ENCODE results near the gene ZNF438. TPM values are rescaled to one million over a fixed set of nuclear protein-coding genes. Genes with fewer than 3 reads are reported as not detected.
"Not testable (repeated sequence)": the region's sequence is repeated elsewhere in the genome, so short reads cannot be mapped to it uniquely, and the experiment has no call there.

ZNF438 gene
- total and polyA plus RNA-seq, 2 donors: 9.0 to 10.2 TPM

GRCh38 chr10:31056678-31057077 is 25.0 kb upstream of the ZNF438 start:
- not testable (repeated sequence) for DNase-seq (ENCODE audit: low read depth in 6 of 9, low spot score in 9 of 9); H3K27me3 ChIP-seq (ENCODE audit: control insufficient read depth in 2 of 2, insufficient read depth in 1 of 2, low read length in 1 of 2)
- WGBS: 84% methylated on average over 8 of the region's 8 CpGs

GRCh38 chr10:31055573-31056251 is 24.0 kb upstream of the ZNF438 start:
- no peak overlapping the region for H3K4me3 ChIP-seq (ENCODE audit: low read length in 2 of 2)
- H3K4me1 ChIP-seq (ENCODE audit: control insufficient read depth in 2 of 2, insufficient read depth in 2 of 2, low read length in 2 of 2): no peaks in the 10 kb centered on the region
- 93% methylated on average over 27 of the region's 27 CpGs for WGBS
- no peaks in the 10 kb centered on the region for H3K27me3 ChIP-seq (ENCODE audit: control insufficient read depth in 2 of 2, insufficient read depth in 1 of 2, low read length in 1 of 2)
- peaks cover 0 to 16% of the 10 kb centered on the region in 2 donors for H3K9me3 ChIP-seq (ENCODE audit: control insufficient read depth in 2 of 2, insufficient read depth in 1 of 2, low read length in 1 of 2)
- no peak overlapping the region for H3K27ac ChIP-seq (ENCODE audit: low read depth in 1 of 2, low read length in 1 of 2)
- DNase-seq (ENCODE audit: low read depth in 6 of 9, low spot score in 9 of 9): no peak
- H3K36me3 ChIP-seq (ENCODE audit: control insufficient read depth in 2 of 2, insufficient read depth in 2 of 2, low read length in 1 of 2): no peaks in the 10 kb centered on the region

More at GRCh38 chr10:31056678-31057077, 25.0 kb upstream of the ZNF438 start:
- H3K4me3 ChIP-seq (ENCODE audit: low read length in 2 of 2); H3K27ac ChIP-seq (ENCODE audit: low read depth in 1 of 2, low read length in 1 of 2); H3K4me1 ChIP-seq (ENCODE audit: control insufficient read depth in 2 of 2, insufficient read depth in 2 of 2, low read length in 2 of 2); H3K36me3 ChIP-seq (ENCODE audit: control insufficient read depth in 2 of 2, insufficient read depth in 2 of 2, low read length in 1 of 2): not testable (repeated sequence)
- H3K9me3 ChIP-seq (ENCODE audit: control insufficient read depth in 2 of 2, insufficient read depth in 1 of 2, low read length in 1 of 2): peaks cover 0 to 16% of the 10 kb centered on the region in 2 donors

- no peak overlapping the region for H3K27ac ChIP-seq (ENCODE audit: low read depth in 1 of 2, low read length in 1 of 2)
- no peaks in the 10 kb centered on the region for H3K27me3 ChIP-seq (ENCODE audit: control insufficient read depth in 2 of 2, insufficient read depth in 1 of 2, low read length in 1 of 2)
- peaks cover 0 to 17% of the 10 kb centered on the region in 2 donors for H3K9me3 ChIP-seq (ENCODE audit: control insufficient read depth in 2 of 2, insufficient read depth in 1 of 2, low read length in 1 of 2)
- H3K4me1 ChIP-seq (ENCODE audit: control insufficient read depth in 2 of 2, insufficient read depth in 2 of 2, low read length in 2 of 2): no peaks in the 10 kb centered on the region
- no peaks in the 10 kb centered on the region for H3K36me3 ChIP-seq (ENCODE audit: control insufficient read depth in 2 of 2, insufficient read depth in 2 of 2, low read length in 1 of 2)
- no peak for DNase-seq (ENCODE audit: low read depth in 6 of 9, low spot score in 9 of 9)
- 96% methylated on average over 4 of the region's 4 CpGs for WGBS
- no peak overlapping the region for H3K4me3 ChIP-seq (ENCODE audit: low read length in 2 of 2)
Observed at GRCh38 chr10:31051703-31052102, 20.0 kb upstream of the ZNF438 start.

GRCh38 chr10:31042670-31043069 is 11.0 kb upstream of the ZNF438 start:
- Histone ChIP-seq H3K27ac (ENCODE audit: low read depth in 1 of 2, low read length in 1 of 2) (no peak overlapping the region), H3K27me3 (ENCODE audit: control insufficient read depth in 2 of 2, insufficient read depth in 1 of 2, low read length in 1 of 2) (no peaks in the 10 kb centered on the region), H3K9me3 (ENCODE audit: control insufficient read depth in 2 of 2, insufficient read depth in 1 of 2, low read length in 1 of 2) (peaks cover 0 to under 1% of the 10 kb centered on the region in 2 donors), H3K4me3 (ENCODE audit: low read length in 2 of 2) (no peak overlapping the region), H3K36me3 (ENCODE audit: control insufficient read depth in 2 of 2, insufficient read depth in 2 of 2, low read length in 1 of 2) (no peaks in the 10 kb centered on the region), H3K4me1 (ENCODE audit: control insufficient read depth in 2 of 2, insufficient read depth in 2 of 2, low read length in 2 of 2) (no peaks in the 10 kb centered on the region)
- WGBS: 75% methylated on average over 2 of the region's 2 CpGs
- no peak for DNase-seq (ENCODE audit: low read depth in 6 of 9, low spot score in 9 of 9)

GRCh38 chr10:31041011-31041410 is 9.3 kb upstream of the ZNF438 start:
- H3K27me3 ChIP-seq (ENCODE audit: control insufficient read depth in 2 of 2, insufficient read depth in 1 of 2, low read length in 1 of 2): no peaks in the 10 kb centered on the region
- 95% methylated on average over 3 of the region's 3 CpGs for WGBS
- H3K36me3 ChIP-seq (ENCODE audit: control insufficient read depth in 2 of 2, insufficient read depth in 2 of 2, low read length in 1 of 2): no peaks in the 10 kb centered on the region
- DNase-seq (ENCODE audit: low read depth in 6 of 9, low spot score in 9 of 9): no peak
- H3K9me3 ChIP-seq (ENCODE audit: control insufficient read depth in 2 of 2, insufficient read depth in 1 of 2, low read length in 1 of 2): no peaks in the 10 kb centered on the region
- no peak overlapping the region for H3K27ac ChIP-seq (ENCODE audit: low read depth in 1 of 2, low read length in 1 of 2)
- H3K4me1 ChIP-seq (ENCODE audit: control insufficient read depth in 2 of 2, insufficient read depth in 2 of 2, low read length in 2 of 2): no peaks in the 10 kb centered on the region
- no peak overlapping the region for H3K4me3 ChIP-seq (ENCODE audit: low read length in 2 of 2)

GRCh38 chr10:31039006-31039405 is 7.3 kb upstream of the ZNF438 start:
- H3K9me3 ChIP-seq (ENCODE audit: control insufficient read depth in 2 of 2, insufficient read depth in 1 of 2, low read length in 1 of 2); H3K4me3 ChIP-seq (ENCODE audit: low read length in 2 of 2); H3K27me3 ChIP-seq (ENCODE audit: control insufficient read depth in 2 of 2, insufficient read depth in 1 of 2, low read length in 1 of 2); H3K27ac ChIP-seq (ENCODE audit: low read depth in 1 of 2, low read length in 1 of 2); H3K36me3 ChIP-seq (ENCODE audit: control insufficient read depth in 2 of 2, insufficient read depth in 2 of 2, low read length in 1 of 2); H3K4me1 ChIP-seq (ENCODE audit: control insufficient read depth in 2 of 2, insufficient read depth in 2 of 2, low read length in 2 of 2); DNase-seq (ENCODE audit: low read depth in 6 of 9, low spot score in 9 of 9): not testable (repeated sequence)
- 37% methylated on average over 2 of the region's 2 CpGs for WGBS

- Histone ChIP-seq H3K4me3 (ENCODE audit: low read length in 2 of 2) (no peak overlapping the region), H3K4me1 (ENCODE audit: control insufficient read depth in 2 of 2, insufficient read depth in 2 of 2, low read length in 2 of 2) (peaks cover 2 to 4% of the 10 kb centered on the region in 2 donors), H3K36me3 (ENCODE audit: control insufficient read depth in 2 of 2, insufficient read depth in 2 of 2, low read length in 1 of 2) (no peaks in the 10 kb centered on the region), H3K27ac (ENCODE audit: low read depth in 1 of 2, low read length in 1 of 2) (no peak overlapping the region), H3K27me3 (ENCODE audit: control insufficient read depth in 2 of 2, insufficient read depth in 1 of 2, low read length in 1 of 2) (no peaks in the 10 kb centered on the region), H3K9me3 (ENCODE audit: control insufficient read depth in 2 of 2, insufficient read depth in 1 of 2, low read length in 1 of 2) (peaks cover 0 to 2% of the 10 kb centered on the region in 2 donors)
- WGBS: over 99% methylated on average over 3 of the region's 3 CpGs
- no peak for DNase-seq (ENCODE audit: low read depth in 6 of 9, low spot score in 9 of 9)
Observed at GRCh38 chr10:31037749-31038148, 6.1 kb upstream of the ZNF438 start.

GRCh38 chr10:31036209-31036608 is 4.5 kb upstream of the ZNF438 start:
- no peak overlapping the region for H3K27ac ChIP-seq (ENCODE audit: low read depth in 1 of 2, low read length in 1 of 2)
- no peak overlapping the region for H3K4me3 ChIP-seq (ENCODE audit: low read length in 2 of 2)
- no peaks in the 10 kb centered on the region for H3K36me3 ChIP-seq (ENCODE audit: control insufficient read depth in 2 of 2, insufficient read depth in 2 of 2, low read length in 1 of 2)
- no peak for DNase-seq (ENCODE audit: low read depth in 6 of 9, low spot score in 9 of 9)
- peaks cover 2 to 13% of the 10 kb centered on the region in 2 donors for H3K4me1 ChIP-seq (ENCODE audit: control insufficient read depth in 2 of 2, insufficient read depth in 2 of 2, low read length in 2 of 2)
- 98% methylated on average over 4 of the region's 4 CpGs for WGBS
- H3K27me3 ChIP-seq (ENCODE audit: control insufficient read depth in 2 of 2, insufficient read depth in 1 of 2, low read length in 1 of 2): no peaks in the 10 kb centered on the region
- peaks cover 0 to 5% of the 10 kb centered on the region in 2 donors for H3K9me3 ChIP-seq (ENCODE audit: control insufficient read depth in 2 of 2, insufficient read depth in 1 of 2, low read length in 1 of 2)

GRCh38 chr10:31035266-31035798 is 3.7 kb upstream of the ZNF438 start:
- WGBS: 94% methylated on average over 1 of the region's 1 CpG
- H3K4me1 ChIP-seq (ENCODE audit: control insufficient read depth in 2 of 2, insufficient read depth in 2 of 2, low read length in 2 of 2): peaks cover 7 to 18% of the 10 kb centered on the region in 2 donors
- H3K9me3 ChIP-seq (ENCODE audit: control insufficient read depth in 2 of 2, insufficient read depth in 1 of 2, low read length in 1 of 2): peaks cover 0 to 5% of the 10 kb centered on the region in 2 donors
- no peak overlapping the region for H3K27ac ChIP-seq (ENCODE audit: low read depth in 1 of 2, low read length in 1 of 2)
- no peaks in the 10 kb centered on the region for H3K27me3 ChIP-seq (ENCODE audit: control insufficient read depth in 2 of 2, insufficient read depth in 1 of 2, low read length in 1 of 2)
- DNase-seq (ENCODE audit: low read depth in 6 of 9, low spot score in 9 of 9): no peak
- no peak overlapping the region for H3K4me3 ChIP-seq (ENCODE audit: low read length in 2 of 2)
- no peaks in the 10 kb centered on the region for H3K36me3 ChIP-seq (ENCODE audit: control insufficient read depth in 2 of 2, insufficient read depth in 2 of 2, low read length in 1 of 2)
